ENCODE results near the gene OTOR. TPM values are rescaled to one million over a fixed set of nuclear protein-coding genes. Genes with fewer than 3 reads are reported as not detected.

Gene OTOR
- total and polyA plus RNA-seq, 2 donors (not counting 3 experiments of a cell fraction or from before 2014, with no cell fraction given): not detected

GRCh38 chr20:16747291-16747811 is 807 bp upstream of the OTOR start:
- POLR2A ChIA-PET: no interaction called here
- H3K4me3 ChIP-seq (replicated peaks in 1 of 3; ENCODE audit: insufficient read depth in 1 of 3, low read depth in 1 of 3, low read length in 3 of 3): no peak overlapping the region
- H3K36me3 ChIP-seq (ENCODE audit: control insufficient read depth in 2 of 2, extremely low read depth in 1 of 2, insufficient read depth in 2 of 2, low read length in 2 of 2): no peaks in the 10 kb centered on the region
- H3K27me3 ChIP-seq (ENCODE audit: control insufficient read depth in 2 of 2, insufficient read depth in 2 of 2, low read length in 2 of 2): peaks cover 4 to 12% of the 10 kb centered on the region in 2 experiments
- dilution Hi-C loops (cut with MboI; ENCODE audit: extremely low pct_ligation_motif_present, low sequenced_read_pairs): no loop called here
- H3K9me1 ChIP-seq (replicated peaks; ENCODE audit: control insufficient read depth, extremely low read depth, insufficient read depth, low read length): no peaks in the 10 kb centered on the region
- no peaks in the 10 kb centered on the region for H3K79me2 ChIP-seq (ENCODE audit: control insufficient read depth, insufficient read depth, low read length)
- no peaks in the 10 kb centered on the region for H3K4me1 ChIP-seq (ENCODE audit: control insufficient read depth, extremely low read depth, insufficient read depth, low read length)
- no peak for TF ChIP-seq JUN (IDR thresholded peaks at IDR 0.05; ENCODE audit: borderline replicate concordance, insufficient read depth, insufficient read length, low read depth)
- no peak for TF ChIP-seq FOS (IDR thresholded peaks at IDR 0.05; ENCODE audit: borderline replicate concordance, insufficient read depth, low read length)
- no peak for TF ChIP-seq MAX (IDR thresholded peaks at IDR 0.05; ENCODE audit: insufficient read depth, insufficient read length)
- TF ChIP-seq EZH2 (IDR thresholded peaks at IDR 0.05; ENCODE audit: borderline replicate concordance, low read depth, low read length, severe bottlenecking): no peak
- no peak for TF ChIP-seq POLR2AphosphoS5 (IDR thresholded peaks at IDR 0.05; ENCODE audit: insufficient read depth, low read depth, low read length)
- TF ChIP-seq MYC (IDR thresholded peaks at IDR 0.05; ENCODE audit: low read depth, low read length): no peak
- TF ChIP-seq, protein P1, sequence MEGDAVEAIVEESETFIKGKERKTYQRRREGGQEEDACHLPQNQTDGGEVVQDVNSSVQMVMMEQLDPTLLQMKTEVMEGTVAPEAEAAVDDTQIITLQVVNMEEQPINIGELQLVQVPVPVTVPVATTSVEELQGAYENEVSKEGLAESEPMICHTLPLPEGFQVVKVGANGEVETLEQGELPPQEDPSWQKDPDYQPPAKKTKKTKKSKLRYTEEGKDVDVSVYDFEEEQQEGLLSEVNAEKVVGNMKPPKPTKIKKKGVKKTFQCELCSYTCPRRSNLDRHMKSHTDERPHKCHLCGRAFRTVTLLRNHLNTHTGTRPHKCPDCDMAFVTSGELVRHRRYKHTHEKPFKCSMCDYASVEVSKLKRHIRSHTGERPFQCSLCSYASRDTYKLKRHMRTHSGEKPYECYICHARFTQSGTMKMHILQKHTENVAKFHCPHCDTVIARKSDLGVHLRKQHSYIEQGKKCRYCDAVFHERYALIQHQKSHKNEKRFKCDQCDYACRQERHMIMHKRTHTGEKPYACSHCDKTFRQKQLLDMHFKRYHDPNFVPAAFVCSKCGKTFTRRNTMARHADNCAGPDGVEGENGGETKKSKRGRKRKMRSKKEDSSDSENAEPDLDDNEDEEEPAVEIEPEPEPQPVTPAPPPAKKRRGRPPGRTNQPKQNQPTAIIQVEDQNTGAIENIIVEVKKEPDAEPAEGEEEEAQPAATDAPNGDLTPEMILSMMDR (IDR thresholded peaks at IDR 0.05; ENCODE audit: extremely low read depth in 1 of 2, insufficient read depth in 1 of 2, low read depth in 1 of 2, low read length in 2 of 2): no peak
- no peak for TF ChIP-seq GATA2 (IDR thresholded peaks at IDR 0.05; ENCODE audit: insufficient read depth, insufficient read length, low read depth, low read length)
- no peak for TF ChIP-seq POLR2A (IDR thresholded peaks at IDR 0.05; ENCODE audit: low read depth, low read length)
- H2AFZ ChIP-seq (ENCODE audit: low read depth, low read length): no peak overlapping the region
- no peak overlapping the region for H3K9ac ChIP-seq (replicated peaks; ENCODE audit: extremely low read depth, insufficient read depth, low read length)
- H3K4me2 ChIP-seq (ENCODE audit: insufficient read depth, low read length): no peak overlapping the region
- H3K27ac ChIP-seq (ENCODE audit: insufficient read depth, low read depth, low read length): no peak overlapping the region
- DNase-seq (ENCODE audit: low read depth, low spot score) (no peak), FAIRE-seq (no peak)
- intact Hi-C loops (cut with micrococcal nuclease): no loop called here
- CTCF ChIA-PET: no interaction called here
- BruUV-seq (replicated peaks): no TSS peak
- H3K9me3 ChIP-seq (replicated peaks; ENCODE audit: control insufficient read depth, insufficient read depth, low read length): no peaks in the 10 kb centered on the region
- no peaks in the 10 kb centered on the region for H4K20me1 ChIP-seq (replicated peaks; ENCODE audit: control insufficient read depth, extremely low read depth, insufficient read depth, low read length)
